ENCODE data around the gene OR2AT4.

DNA sequence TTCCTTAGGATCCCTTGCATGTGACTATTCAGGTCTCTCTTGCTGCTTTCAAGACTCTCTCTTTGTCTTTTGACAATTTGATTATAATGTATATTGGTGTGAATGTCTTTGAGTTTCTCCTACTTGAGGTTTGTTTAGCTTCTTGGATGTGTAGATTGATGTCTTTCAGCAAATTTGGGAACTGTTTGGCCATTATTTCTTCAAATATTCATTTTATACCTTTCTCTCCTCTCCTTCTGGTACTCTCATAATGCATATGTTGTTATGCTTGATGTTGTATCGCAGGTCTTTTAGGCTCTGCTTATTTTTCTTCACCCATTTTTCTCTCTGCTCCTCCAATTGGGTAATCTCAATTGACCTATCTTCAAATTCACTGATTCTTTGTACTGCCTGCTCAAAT lies 44.2 kb downstream of the OR2AT4 start:
- TF ChIP-seq POLR2AphosphoS5 (IDR thresholded peaks at IDR 0.05; ENCODE audit: low read depth, low read length): no peak
- no peak for TF ChIP-seq SIN3A (IDR thresholded peaks at IDR 0.05; ENCODE audit: borderline replicate concordance, insufficient read depth, low read length)
- no peak for TF ChIP-seq TAF1 (IDR thresholded peaks at IDR 0.05; ENCODE audit: borderline replicate concordance, insufficient read depth, low read length)
- TF ChIP-seq, protein P1, sequence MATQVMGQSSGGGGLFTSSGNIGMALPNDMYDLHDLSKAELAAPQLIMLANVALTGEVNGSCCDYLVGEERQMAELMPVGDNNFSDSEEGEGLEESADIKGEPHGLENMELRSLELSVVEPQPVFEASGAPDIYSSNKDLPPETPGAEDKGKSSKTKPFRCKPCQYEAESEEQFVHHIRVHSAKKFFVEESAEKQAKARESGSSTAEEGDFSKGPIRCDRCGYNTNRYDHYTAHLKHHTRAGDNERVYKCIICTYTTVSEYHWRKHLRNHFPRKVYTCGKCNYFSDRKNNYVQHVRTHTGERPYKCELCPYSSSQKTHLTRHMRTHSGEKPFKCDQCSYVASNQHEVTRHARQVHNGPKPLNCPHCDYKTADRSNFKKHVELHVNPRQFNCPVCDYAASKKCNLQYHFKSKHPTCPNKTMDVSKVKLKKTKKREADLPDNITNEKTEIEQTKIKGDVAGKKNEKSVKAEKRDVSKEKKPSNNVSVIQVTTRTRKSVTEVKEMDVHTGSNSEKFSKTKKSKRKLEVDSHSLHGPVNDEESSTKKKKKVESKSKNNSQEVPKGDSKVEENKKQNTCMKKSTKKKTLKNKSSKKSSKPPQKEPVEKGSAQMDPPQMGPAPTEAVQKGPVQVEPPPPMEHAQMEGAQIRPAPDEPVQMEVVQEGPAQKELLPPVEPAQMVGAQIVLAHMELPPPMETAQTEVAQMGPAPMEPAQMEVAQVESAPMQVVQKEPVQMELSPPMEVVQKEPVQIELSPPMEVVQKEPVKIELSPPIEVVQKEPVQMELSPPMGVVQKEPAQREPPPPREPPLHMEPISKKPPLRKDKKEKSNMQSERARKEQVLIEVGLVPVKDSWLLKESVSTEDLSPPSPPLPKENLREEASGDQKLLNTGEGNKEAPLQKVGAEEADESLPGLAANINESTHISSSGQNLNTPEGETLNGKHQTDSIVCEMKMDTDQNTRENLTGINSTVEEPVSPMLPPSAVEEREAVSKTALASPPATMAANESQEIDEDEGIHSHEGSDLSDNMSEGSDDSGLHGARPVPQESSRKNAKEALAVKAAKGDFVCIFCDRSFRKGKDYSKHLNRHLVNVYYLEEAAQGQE (IDR thresholded peaks at IDR 0.05; ENCODE audit: insufficient read depth in 1 of 2, low read depth in 2 of 2, low read length in 2 of 2): no peak
